AG09309 (cell line): Measurements from ENCODE around the gene ARHGAP24.

Experiments used
- DNase-seq: peaks from one replicate; pipeline ENCODE4 v3.0.0-alpha.2; 2010; ENCODE audit warnings: low read depth
- H3K4me3 ChIP-seq: 2 replicates; pipeline ENCODE4 v1.5.1; 2011; ENCODE audit warnings: mild to moderate bottlenecking, low read depth, low read length, moderate library complexity; ENCODE audit not compliant: control insufficient read depth
- CTCF ChIP-seq: IDR thresholded peaks from 2 replicates; pipeline ENCODE4 v1.5.1; 2011; ENCODE audit warnings: mild to moderate bottlenecking, low read depth, low read length, inconsistent platforms; ENCODE audit not compliant: insufficient read depth, control insufficient read depth; ENCODE audit errors: missing control alignments

Gene ARHGAP24

GRCh38 chr4:85952972-85953650 is 478.2 kb downstream of the ARHGAP24 start:
- TF ChIP-seq CTCF = no peak
- no peak overlapping the region for H3K4me3 ChIP-seq
- no peak for DNase-seq

DNA sequence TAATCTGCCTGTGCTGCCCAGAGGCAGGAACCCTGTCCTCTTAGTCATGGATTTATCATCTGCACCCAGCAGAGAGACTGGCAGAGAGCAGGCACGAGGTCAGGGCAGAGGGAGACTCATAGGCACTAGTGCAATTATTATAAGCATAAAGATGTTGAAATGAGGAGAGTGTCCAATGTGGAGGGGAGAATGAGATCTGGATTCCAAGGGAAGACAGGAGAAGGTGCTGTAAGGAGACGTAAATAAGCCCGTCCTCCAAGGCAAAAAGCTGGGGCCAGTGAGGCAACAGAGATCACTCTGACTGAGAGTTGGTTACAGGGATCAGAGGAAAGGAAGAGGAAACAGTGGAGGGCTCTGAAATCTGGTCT is 478.7 kb downstream of the ARHGAP24 start:
- H3K4me3 ChIP-seq = no peak overlapping the region
- no peak for TF ChIP-seq CTCF
- DNase-seq = no peak

- no peak for DNase-seq
- no peak overlapping the region for H3K4me3 ChIP-seq
Measured at GRCh38 chr4:85955620-85956292, 480.8 kb downstream of the ARHGAP24 start.

DNA sequence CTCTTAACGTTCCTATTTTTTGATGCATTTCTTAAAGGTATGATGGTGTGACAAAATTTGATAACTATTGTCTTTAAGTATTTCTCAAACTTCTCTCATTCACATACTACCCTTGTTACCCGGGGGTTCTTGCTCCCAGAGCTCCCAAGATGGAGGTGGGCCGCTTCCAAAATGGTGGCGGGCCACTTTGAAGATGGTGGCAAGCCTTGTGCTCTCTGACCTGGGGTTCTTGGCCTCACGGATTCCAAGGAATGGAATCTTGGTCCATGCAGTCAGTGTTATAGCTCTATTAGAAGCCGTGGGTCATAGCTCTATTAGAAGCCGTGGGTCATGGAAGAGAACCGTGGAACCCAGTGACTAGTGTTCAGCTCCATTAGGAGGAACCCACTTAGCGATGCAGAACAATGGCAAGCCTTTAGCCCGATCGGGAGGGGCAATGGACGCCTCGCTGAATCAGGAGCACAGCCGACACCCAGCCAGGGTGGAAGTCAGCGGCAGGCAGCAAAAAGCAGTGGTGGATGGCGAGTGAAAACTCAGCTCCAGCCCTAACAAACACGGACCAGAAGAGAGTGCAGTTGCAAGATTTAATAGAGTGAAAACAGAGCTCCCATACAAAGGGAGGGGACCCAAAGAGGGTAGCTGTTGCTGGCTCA is 481.5 kb downstream of the ARHGAP24 start:
- TF ChIP-seq CTCF = no peak
- no peak for DNase-seq
- no peak overlapping the region for H3K4me3 ChIP-seq

More at GRCh38 chr4:85955620-85956292, 480.8 kb downstream of the ARHGAP24 start:
- no peak for TF ChIP-seq CTCF

DNA sequence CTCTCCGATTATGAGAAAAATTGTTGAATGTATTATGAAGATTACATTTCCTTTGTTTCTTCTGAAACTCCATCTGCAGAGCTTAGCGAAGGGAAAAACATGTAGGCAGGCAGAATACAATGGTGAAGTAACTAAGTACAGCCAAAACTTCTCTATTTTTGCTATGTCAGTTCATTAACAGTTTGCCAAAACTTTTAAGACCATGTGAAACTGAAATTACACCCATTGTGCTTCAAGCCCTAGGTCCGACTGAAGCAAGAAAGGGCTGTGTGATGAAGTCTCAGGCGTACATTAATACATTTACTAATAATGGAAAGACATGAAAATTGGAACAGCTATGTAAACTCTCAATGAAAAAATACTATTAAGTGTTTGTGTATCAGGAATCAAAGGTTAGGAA is 486.9 kb downstream of the ARHGAP24 start:
- no peak for DNase-seq
- TF ChIP-seq CTCF = no peak
- H3K4me3 ChIP-seq = no peak overlapping the region

GRCh38 chr4:85963231-85963630 is 488.3 kb downstream of the ARHGAP24 start:
- no peak for DNase-seq

More at GRCh38 chr4:85963231-85963630, 488.3 kb downstream of the ARHGAP24 start:
- no peak overlapping the region for H3K4me3 ChIP-seq
- no peak for TF ChIP-seq CTCF
